DMS79 (cell line): Measurements from ENCODE around the gene SLC28A1.
"Not testable (repeated sequence)": the region's sequence is repeated elsewhere in the genome, so short reads cannot be mapped to it uniquely, and the experiment has no call there.

ENCODE experiments used
- DNase-seq: peaks from one replicate; lab custom pipeline; 2025; lab: John Stamatoyannopoulos, UW

Gene SLC28A1, protein sequence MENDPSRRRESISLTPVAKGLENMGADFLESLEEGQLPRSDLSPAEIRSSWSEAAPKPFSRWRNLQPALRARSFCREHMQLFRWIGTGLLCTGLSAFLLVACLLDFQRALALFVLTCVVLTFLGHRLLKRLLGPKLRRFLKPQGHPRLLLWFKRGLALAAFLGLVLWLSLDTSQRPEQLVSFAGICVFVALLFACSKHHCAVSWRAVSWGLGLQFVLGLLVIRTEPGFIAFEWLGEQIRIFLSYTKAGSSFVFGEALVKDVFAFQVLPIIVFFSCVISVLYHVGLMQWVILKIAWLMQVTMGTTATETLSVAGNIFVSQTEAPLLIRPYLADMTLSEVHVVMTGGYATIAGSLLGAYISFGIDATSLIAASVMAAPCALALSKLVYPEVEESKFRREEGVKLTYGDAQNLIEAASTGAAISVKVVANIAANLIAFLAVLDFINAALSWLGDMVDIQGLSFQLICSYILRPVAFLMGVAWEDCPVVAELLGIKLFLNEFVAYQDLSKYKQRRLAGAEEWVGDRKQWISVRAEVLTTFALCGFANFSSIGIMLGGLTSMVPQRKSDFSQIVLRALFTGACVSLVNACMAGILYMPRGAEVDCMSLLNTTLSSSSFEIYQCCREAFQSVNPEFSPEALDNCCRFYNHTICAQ

DNA sequence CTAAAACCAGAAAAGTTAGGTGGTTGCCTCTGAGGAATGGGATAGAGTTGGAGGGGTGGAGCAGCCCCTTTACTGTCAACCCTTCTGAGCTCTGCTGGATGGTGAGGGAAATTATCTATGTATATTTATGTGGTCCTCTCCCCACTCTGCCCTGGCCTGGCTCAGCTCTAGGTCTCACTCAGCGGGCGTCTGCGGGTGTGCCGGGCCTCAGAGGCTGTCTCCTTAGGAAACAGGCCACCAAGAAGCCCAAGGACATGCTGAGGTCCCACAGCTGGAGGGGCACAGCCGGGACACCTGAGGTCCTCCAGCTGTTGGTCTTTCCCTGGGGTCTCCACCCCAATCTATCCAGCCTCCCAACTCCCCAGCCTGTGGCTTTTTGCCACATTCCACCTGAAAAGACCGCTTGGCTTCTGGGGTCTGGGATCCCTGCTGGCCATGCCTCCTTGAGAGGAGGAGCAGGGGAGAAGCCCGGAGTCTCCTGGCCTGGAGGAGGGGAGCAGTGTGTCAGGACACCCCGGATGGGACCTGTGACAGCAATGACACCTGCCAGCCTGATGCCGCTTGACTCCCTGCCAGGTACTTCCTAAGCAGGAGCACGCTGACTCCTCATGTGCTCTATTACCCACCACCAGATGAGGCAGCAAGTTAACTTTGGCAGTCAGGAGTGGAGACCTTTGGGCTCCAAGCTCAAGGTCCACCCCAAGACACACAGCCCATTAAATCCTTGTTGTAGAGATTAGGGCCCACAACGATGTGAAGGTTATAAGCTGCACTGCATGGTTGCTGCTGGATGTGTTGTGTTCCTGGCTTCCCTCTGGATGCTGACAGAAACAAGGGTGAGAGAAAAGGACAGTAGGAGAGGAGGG lies at the start of gene SLC28A1:
Gene SLC28A1 (plus strand): TSS at position 747 of the 866 bp plus-strand sequence. CDS start 3,099 bp downstream, outside the sequence.
- DNase-seq, result no peak

DNA sequence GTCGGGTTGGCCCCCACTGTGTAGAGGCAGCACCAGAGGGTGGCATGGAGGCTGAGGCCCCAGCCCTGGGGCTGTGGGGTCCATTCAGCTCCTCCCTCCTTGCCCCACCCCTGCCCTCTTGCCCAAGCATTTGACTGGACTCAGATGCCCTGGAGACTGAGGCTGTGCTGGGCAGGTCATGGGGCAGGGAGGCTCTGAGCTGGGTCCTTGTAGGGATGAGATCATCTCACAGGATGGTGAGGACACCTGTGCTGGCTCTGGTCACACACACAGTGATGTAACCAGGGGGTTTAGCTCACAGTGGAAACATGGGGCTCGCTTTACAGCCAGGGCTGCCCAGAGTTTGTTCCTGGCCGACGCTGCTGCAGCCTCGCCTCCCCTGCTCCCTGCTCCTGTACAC lies 49.5 kb upstream of the SLC28A1 start:
- DNase-seq, result no peak

DNA sequence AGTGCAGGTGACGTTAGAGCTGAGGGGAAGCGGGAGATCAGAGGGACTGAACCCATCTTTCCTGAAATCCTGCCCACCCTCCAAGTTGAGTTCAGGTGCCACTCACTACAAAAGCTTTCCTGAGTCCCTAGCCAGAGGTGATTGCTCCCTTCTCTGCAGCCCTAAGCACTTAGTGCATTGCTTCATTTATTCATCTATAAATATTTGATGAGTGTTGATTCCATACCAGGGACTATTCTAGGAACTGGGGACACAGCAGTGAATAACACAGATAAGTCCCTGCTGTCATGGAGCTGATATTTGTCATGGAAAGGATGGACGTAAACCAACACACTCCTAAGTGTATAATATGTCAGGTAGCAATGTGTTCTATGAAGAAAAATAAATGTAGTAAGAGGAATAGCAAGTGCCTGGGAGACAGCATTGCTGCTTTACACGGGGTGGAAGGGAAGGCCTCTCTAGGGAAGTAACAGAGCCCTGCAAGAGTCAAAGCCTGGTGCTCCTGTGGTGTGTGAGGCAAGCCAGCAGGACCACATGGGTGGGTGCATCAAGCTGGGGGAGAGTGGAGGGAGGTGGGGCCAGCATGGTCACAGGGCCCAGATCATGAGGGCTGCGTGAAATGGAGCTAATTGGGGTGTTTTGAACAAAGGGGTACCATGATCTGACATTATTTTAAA lies 48.7 kb upstream of the SLC28A1 start:
- DNase-seq, result no peak

DNA sequence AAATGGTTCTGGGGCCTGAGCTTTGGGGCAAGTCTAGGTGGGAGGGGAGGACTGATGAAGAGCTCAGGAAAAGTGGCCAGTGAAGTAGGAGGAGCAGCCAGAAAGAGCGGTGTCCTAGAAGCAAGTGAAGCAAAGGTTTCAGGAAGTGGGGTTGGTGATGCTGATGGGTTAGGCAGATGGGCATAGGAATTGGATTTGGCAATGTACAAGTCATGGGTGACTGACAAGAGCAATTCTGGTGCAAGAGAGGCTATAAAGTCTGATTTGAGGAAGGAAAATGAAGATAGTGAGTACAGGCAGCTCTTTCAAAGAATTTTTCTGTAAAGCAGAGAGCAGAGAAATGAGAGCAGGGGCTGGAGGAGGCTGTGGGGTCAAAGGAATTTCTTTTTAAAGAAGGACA lies 47.6 kb upstream of the SLC28A1 start:
- DNase-seq, result no peak

DNA sequence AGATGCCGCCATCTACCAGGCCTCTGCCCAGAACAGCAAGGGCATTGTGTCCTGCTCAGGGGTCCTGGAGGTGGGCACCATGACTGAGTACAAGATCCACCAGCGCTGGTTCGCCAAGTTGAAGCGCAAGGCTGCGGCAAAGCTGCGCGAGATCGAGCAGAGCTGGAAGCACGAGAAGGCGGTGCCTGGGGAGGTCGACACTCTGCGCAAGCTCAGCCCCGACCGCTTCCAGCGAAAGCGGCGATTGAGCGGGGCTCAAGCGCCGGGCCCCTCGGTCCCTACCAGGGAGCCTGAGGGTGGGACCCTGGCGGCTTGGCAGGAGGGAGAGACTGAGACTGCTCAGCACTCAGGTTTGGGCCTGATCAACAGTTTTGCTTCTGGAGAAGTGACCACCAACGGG lies 44.7 kb upstream of the SLC28A1 start:
- DNase-seq, result no peak

DNA sequence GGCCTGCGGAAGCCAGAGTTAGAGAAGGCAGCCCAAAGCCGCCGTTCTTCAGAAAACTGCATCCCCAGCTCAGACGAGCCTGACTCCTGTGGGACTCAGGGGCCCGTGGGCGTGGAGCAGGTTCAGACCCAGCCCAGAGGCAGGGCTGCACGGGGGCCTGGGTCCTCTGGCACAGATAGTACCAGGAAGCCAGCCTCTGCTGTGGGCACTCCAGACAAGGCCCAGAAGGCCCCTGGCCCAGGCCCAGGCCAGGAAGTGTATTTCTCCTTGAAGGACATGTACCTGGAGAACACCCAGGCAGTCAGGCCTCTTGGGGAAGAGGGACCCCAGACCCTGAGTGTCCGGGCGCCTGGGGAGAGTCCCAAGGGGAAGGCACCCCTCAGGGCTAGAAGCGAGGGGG lies 44.2 kb upstream of the SLC28A1 start:
- DNase-seq, result no peak

DNA sequence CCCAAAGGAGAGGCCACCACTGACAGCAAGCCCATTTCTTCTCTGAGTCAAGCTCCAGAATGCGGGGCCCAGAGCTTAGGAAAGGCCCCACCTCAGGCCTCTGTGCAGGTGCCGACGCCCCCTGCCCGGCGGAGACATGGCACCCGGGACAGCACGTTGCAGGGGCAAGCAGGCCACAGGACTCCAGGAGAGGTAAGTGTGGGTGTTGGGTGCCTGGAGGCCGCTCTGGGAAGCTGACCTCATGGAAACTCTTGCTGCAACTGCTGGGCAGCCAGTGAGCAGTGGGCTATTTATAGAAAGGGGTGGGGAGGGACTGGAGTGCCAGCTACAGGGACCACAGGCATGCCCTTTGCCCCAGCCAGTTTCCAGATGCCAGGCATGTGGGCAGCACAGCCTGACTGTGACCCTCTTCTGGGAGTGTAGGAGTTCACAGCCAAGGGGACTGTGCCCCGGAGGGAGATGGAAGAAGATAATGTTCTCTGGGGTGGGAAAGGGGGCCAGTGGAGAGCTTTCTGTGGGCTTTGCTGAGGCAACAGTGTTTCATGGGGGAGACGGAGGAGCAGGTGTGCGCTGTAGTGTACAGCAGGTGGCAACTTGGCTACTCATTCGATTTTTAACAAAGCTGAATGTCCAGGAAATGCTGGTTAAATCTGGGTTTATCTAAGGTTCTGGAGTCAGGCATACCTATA lies 43.6 kb upstream of the SLC28A1 start:
- no peak for DNase-seq

DNA sequence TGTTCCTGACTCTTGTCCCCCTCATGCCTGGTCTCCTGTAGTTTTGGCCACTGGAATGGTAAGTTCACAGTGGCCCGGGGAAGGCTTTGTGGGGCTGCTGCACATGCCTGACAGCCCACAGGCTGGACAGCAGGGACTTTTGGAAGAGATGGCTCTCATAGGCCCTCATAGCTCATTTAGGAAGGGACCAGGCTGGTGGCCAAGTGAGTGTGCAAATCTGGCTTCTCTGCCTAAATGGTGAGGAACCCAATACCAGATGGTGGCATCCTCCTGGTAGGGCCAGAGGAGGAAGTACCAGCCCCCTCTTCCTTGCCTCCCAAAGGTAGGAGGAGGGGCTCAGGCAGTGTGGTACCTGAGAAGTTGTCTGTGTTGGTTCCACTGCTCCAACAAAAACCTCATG lies 41.7 kb upstream of the SLC28A1 start:
- DNase-seq, result no peak

DNA sequence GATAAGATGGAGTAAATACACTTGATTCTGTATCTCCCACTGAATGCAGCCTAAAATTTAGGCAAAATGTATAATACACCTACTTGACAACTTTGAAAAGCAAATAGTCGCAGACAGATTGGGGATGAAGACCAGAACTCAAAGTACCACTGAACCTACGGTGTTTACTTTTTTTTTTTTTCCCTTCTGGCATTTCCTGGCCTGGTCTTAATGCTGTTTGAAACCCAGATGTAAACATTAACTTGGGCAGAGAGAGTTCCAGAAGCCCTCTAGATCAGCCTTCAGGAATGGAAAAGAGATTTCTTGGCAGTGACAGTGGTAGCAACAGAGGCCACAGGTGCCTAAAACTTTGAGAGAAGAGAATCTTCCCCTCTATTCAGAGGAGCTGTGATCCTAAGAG lies 39.5 kb upstream of the SLC28A1 start:
- no peak for DNase-seq

DNA sequence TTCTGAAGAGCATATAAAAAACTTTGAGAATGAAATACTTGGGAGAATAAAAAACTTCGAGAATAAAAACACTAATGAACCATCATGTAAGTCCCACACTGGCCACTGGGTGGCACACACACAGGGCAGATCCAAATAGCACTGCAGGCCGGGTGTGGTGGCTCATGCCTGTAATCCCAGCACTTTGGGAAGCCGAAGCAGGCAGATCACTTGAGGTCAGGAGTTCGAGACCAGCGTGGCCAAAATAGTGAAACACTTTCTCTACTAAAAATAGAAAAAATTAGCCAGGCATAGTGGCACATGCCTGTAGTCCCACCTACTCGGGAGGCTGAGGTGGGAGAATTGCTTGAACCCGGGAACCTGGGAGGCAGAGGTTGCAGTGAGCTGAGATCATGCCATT lies 38.8 kb upstream of the SLC28A1 start:
- DNase-seq, result not testable (repeated sequence)

DNA sequence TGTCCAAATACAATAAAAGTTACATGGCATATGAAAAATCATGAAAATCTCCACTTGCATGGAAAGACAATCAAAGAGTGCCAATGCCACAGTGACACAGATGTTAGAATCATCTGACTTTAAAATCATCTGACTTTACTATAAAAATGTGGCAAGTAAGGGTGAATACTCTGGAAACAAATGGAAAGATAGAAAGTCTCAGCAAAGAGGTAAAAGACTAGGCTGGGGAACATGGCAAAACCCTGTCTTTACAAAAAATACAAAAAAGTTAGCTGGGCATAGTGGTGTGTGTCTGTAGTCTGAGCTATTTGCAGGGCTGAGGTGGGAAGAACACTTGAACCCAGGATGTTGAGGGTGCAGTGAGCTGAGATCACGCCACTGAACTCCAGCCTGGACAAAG lies 38.2 kb upstream of the SLC28A1 start:
- no peak for DNase-seq

DNA sequence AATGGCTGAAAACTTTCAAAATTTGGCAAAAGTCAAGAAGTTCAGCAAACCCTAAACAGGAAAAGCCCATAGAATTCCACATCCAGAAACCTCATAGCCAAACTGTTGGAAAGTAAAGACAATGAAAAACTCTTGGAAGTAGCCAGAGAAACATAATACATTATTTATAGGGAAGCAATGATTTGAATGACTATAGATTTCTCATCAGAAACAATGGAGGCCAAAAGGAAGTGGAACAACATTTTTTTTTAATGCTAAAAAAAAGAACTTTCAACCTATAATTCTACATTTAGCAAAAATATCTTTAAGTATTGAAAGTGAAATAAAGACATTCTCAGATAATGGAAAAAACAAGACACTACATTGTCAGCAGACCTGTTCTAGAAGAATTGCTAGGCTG lies 37.1 kb upstream of the SLC28A1 start:
- DNase-seq, result no peak

DNA sequence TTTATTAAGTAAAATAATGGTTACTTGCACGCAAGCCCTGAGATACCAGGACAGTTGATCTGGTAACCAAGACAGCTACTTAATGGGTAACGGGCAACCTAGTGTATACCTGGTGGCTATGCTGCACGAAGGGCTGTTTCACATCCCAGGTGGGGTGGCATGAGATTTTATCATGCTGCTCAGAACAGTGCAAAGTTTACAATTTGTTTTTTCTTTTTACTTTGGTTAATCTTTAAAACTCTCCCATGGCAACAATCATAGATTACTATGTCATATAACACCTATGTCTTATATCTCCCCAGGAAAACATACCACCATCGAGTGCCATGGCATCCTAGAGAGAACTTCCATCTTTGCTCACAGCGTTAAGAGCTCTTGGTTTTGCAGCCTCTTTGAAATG lies 32.2 kb upstream of the SLC28A1 start:
- no peak for DNase-seq

DNA sequence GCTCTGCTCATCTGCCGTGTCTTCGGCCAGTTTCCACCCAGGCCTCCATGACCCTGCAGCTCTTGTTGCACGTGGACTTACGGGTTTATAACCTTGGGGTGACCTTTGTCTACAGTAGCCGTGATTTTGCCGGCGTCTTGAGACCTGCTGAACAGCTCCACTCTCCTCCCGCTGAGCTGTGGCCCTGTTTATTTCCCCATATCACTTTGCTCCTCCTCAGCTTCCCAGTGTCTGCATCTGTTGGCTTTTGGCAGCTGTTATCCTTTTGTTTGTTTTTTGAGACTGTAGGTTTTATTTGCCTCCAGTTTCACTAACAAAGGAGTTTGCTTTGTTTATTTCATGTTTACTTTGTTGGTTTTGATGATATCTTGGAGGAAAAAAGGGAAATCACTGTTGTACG lies 29.3 kb upstream of the SLC28A1 start:
- no peak for DNase-seq

DNA sequence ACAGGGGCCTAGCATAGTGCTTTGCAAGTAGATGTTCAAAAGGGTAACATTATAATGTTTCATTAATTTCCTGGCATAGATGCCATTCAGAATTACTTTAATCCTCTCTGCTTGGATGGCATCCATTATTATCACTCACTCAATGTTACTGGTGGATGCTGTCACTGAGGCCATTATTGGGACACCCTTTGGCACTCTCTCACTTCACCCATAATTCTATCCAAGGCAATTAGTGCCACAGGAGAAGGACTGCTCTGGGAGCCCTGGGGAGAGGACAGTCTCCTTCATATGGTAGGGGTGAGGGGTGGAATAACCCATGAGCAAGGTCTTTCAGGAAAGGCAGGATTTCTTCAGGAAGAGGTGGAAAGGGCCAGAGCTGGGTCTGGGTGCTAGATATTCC lies 28.7 kb upstream of the SLC28A1 start:
- no peak for DNase-seq

DNA sequence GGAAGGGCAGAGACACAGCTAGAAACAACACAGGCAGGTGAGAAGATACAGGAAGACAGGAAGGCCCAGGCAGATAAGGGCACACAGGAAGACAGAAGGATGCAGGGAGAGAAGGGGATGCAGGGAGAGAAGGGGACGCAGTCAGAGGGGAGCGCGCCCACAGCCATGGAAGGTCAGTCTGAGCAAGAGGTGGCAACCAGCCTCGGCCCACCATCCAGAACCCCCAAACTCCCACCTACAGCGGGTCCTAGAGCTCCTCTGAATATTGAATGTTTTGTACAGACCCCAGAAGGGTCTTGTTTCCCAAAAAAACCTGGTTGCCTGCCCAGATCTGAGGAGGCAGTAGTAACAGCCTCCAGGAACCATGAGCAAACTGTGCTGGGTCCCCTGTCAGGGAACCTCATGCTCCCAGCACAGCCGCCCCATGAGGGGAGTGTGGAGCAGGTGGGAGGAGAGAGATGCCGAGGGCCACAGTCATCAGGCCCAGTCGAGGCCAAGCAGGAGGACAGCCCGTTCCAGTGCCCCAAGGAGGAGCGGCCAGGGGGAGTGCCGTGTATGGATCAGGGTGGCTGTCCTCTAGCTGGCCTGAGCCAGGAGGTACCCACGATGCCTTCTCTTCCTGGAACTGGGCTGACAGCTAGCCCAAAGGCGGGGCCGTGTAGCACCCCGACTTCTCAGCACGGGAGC lies 27.6 kb upstream of the SLC28A1 start:
- no peak for DNase-seq

DNA sequence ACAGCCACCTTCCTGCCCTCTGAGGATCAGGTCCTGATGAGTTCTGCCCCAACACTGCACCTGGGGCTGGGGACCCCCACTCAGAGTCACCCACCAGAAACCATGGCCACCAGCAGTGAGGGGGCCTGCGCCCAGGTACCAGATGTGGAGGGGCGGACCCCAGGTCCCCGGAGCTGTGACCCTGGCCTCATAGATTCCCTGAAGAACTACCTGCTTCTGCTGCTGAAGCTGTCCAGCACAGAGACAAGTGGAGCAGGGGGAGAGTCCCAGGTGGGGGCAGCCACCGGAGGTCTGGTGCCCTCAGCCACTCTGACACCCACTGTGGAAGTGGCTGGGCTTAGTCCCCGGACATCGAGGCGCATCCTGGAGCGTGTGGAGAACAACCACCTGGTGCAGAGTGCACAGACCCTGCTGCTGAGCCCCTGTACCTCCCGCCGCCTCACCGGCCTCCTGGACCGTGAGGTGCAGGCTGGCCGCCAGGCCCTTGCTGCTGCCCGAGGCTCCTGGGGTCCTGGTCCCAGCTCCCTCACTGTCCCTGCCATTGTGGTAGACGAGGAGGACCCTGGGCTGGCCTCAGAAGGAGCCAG lies 27.0 kb upstream of the SLC28A1 start:
- no peak for DNase-seq

DNA sequence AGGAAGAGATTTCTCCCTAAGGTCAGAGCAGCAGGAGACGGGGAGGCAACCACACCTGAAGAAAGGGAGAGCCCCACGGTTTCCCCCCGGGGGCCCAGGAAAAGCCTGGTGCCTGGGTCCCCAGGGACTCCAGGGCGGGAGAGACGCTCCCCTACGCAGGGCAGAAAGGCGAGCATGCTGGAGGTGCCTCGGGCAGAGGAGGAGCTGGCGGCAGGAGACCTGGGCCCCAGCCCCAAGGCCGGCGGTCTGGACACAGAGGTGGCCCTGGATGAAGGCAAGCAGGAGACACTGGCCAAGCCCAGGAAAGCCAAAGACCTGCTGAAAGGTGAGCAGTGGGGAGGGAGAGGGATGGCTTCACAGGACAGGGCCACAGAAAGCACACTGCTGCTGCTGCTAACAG lies 26.2 kb upstream of the SLC28A1 start:
- DNase-seq, result no peak

DNA sequence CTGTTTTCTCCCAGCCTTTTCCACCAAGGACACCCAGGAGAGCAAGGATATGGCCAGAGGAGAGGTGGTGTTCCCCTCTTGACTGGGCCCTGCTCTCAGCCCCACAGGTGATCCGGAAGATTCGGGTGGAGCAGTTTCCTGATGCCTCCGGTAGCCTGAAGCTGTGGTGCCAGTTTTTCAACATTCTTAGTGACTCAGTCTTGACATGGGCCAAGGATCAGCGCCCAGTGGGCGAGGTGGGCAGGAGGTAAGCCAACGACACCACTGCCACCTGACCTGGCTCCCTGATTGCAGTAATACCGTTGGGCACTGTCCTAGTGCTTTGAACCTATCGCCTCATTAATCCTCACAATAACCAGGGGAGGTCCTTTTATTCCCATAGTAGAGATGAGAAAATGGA lies 25.3 kb upstream of the SLC28A1 start:
- DNase-seq, result no peak

DNA sequence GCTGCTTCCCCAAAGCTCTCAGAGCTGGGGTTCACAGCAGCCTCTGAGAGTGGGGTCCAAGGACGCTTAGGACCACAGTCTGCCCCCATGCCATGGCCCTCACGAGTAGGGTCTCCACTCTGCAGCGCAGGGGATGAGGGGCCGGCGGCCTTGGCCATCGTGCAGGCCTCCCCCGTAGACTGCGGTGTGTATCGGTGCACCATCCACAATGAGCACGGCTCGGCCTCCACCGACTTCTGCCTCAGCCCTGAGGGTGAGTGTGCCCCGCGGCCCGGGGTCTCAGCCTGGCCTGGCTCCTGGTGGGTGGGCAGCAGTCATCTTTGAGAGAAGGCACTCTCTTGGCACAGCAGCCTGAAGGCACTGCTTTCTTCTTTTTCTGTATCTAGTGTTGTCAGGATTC lies 24.8 kb upstream of the SLC28A1 start:
- DNase-seq, result no peak

DNA sequence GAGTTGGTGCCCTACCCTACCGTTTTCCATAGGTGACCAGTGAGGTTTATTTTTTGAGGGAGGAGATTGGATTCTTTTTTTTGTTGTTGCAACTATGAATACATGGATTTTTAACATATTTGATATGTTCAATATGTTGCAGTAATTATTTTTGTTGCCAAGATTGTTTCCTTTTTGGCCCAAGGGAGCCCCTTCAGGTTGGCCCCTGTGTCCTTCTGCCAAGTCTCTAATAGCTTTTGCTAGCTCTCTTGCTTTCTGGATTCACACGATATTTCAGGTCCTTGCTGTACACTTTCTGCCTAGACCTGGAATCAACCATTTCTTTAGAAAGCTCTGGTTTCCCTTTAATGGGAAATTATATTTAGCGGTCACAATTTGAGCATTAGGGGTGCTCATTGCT lies 22.7 kb upstream of the SLC28A1 start:
- DNase-seq, result no peak
